Stomach (tissue), 9 donors: ENCODE measurements around the gene CCDC169. TPM values are rescaled to one million over a fixed set of nuclear protein-coding genes. Genes with fewer than 3 reads are reported as not detected.

Source experiments
- DNase-seq, 2 donors: peaks; one replicate each; pipeline versions ENCODE4 v3.0.0 to v3.0.0-alpha.2; 2013 to 2019
- H3K27ac ChIP-seq, 5 donors: fragments of 200-600 bp in 4 of 5; sonication (generic) in 4 of 5; one replicate each; pipeline ENCODE4 v1.5.1; 2013 to 2019; ENCODE audit warnings: mild to moderate bottlenecking in 1 of 5, moderate library complexity in 1 of 5
- H3K27me3 ChIP-seq, 3 donors: fragments of 200-600 bp; sonication (generic); one replicate each; pipeline ENCODE4 v1.5.1; 2017 to 2019; ENCODE audit warnings: mixed run types in 1 of 3
- H3K36me3 ChIP-seq, 4 donors: fragments of 200-600 bp; sonication (generic); 1 replicate in 3 of 4; 2 replicates in 1 of 4; pipeline ENCODE4 v1.5.1; 2016 to 2019
- H3K4me1 ChIP-seq, 4 donors: fragments of 200-600 bp; sonication (generic); one replicate each; pipeline ENCODE4 v1.5.1; 2016 to 2019
- H3K4me3 ChIP-seq, 4 donors: fragments of 200-600 bp; sonication (generic) in 3 of 4; one replicate each; pipeline ENCODE4 v1.5.1; 2016 to 2019; ENCODE audit warnings: mild to moderate bottlenecking in 1 of 4
- H3K9me3 ChIP-seq, 4 donors: fragments of 200-600 bp; sonication (generic); one replicate each; pipeline ENCODE4 v1.5.1; 2016 to 2019
- CTCF ChIP-seq, 7 experiments: fragments of 450-650 bp in 4 of 7; fragments of 200-600 bp in 3 of 7; sonication (generic) in 3 of 7; IDR thresholded peaks; one replicate each; pipeline ENCODE4 v1.5.1; 2016 to 2019; ENCODE audit warnings: antibody characterized with exemption in 7 of 7, control low read depth in 2 of 7, mild to moderate bottlenecking in 1 of 7
- EP300 ChIP-seq: sonication (generic); formaldehyde crosslinking; IDR thresholded peaks from one replicate; pipeline ENCODE4 v1.6.1; 2017; ENCODE audit warnings: antibody characterized with exemption
- POLR2A ChIP-seq, 4 donors: fragments of 450-650 bp; IDR thresholded peaks; one replicate each; pipeline ENCODE4 v1.6.1; 2016; ENCODE audit warnings: antibody characterized with exemption in 4 of 4, control low read depth in 2 of 4, mild to moderate bottlenecking in 1 of 4, moderate library complexity in 1 of 4
- POLR2AphosphoS5 ChIP-seq, 3 donors: sonication (generic); formaldehyde crosslinking; IDR thresholded peaks; one replicate each; pipeline ENCODE4 v1.6.1; 2016; ENCODE audit warnings: antibody characterized with exemption in 3 of 3
- WGBS, 5 donors: extraction: QIAGEN DNeasy Blood & Tissue Kit in 3 of 5; methylation state at CpG; one replicate each; pipeline versions ENCODE4 v1.1.5 to v1.1.7; 2013 to 2018; 5-methylcytosine and 5-hydroxymethylcytosine counted together
- intact Hi-C: fragments of 100-400 bp; cut with DNase I; formaldehyde crosslinking; loops from one replicate; pipeline ENCODE4 v1.15.1; 2023; ENCODE audit warnings: low total_unique reads
- polyA plus RNA-seq, 3 donors: library from polyadenylated mRNA; stranded (reverse); fragments of 200-250 nt; gene quantifications; one replicate each; pipeline ENCODE4 v1.2.3, GENCODE V29; 2013
- total RNA-seq, 5 donors: library from RNA; depleted of rRNA; stranded (reverse); fragments of >200 nt; gene quantifications; one replicate each; pipeline versions ENCODE4 v1.1.0 to v1.2.3, GENCODE V29; 2014 to 2016
- donor health status: healthy with polysubstance abuse.
- donor health status: Bipolar disorder and iron deficiency.
- donor health status: healthy.

The CCDC169 gene
- total and polyA plus RNA-seq, 8 donors: 0.43 to 3.3 (median 1.8) TPM; not detected in 3

- no peak for DNase-seq
- intact Hi-C loops: loop anchor here (5.0 kb wide), 1 partner anchor 296 kb away; no protein-coding TSS in a partner anchor
- 85 to 96% (median 93%) methylated on average over 2 of the region's 2 CpGs for WGBS, 5 donors
- no peak overlapping the region for H3K4me3 ChIP-seq
- no peaks in the 10 kb centered on the region for H3K9me3 ChIP-seq
- no peaks in the 10 kb centered on the region for H3K36me3 ChIP-seq
- no peaks in the 10 kb centered on the region for H3K27me3 ChIP-seq
- H3K27ac ChIP-seq: no peak overlapping the region
- no peaks in the 10 kb centered on the region for H3K4me1 ChIP-seq
- TF ChIP-seq CTCF (IDR thresholded peaks at IDR 0.05) (no peak), POLR2A (IDR thresholded peaks at IDR 0.05) (no peak), POLR2AphosphoS5 (IDR thresholded peaks at IDR 0.05) (no peak)
Observed at GRCh38 chr13:36273431-36273830, 24.2 kb downstream of the CCDC169 start.

GRCh38 chr13:36261976-36262375, 35.6 kb downstream of the CCDC169 start:
- no peak overlapping the region for H3K27ac ChIP-seq
- H3K36me3 ChIP-seq: no peaks in the 10 kb centered on the region
- intact Hi-C loops: no loop called here
- H3K9me3 ChIP-seq: no peaks in the 10 kb centered on the region
- no peak for TF ChIP-seq CTCF (IDR thresholded peaks at IDR 0.05)
- TF ChIP-seq POLR2A (IDR thresholded peaks at IDR 0.05): no peak
- H3K4me3 ChIP-seq: no peak overlapping the region
- DNase-seq: no peak
- H3K27me3 ChIP-seq: no peaks in the 10 kb centered on the region
- H3K4me1 ChIP-seq: no peaks in the 10 kb centered on the region

- intact Hi-C loops: no loop called here
- TF ChIP-seq CTCF (IDR thresholded peaks at IDR 0.05): no peak
- no peak for TF ChIP-seq EP300
Observed at GRCh38 chr13:36261011-36261410, 36.6 kb downstream of the CCDC169 start.

GRCh38 chr13:36259361-36260137, 38.1 kb downstream of the CCDC169 start:
- intact Hi-C loops: no loop called here
- Histone ChIP-seq H3K36me3 (no peaks in the 10 kb centered on the region), H3K4me1 (no peaks in the 10 kb centered on the region), H3K27me3 (no peaks in the 10 kb centered on the region), H3K27ac (no peak overlapping the region), H3K4me3 (no peak overlapping the region), H3K9me3 (no peaks in the 10 kb centered on the region)
- no peak for DNase-seq
- WGBS, 5 donors: 86 to 93% (median 89%) methylated on average over 6 to 8 of the region's 8 CpGs
- no peak for TF ChIP-seq POLR2AphosphoS5 (IDR thresholded peaks at IDR 0.05)

More at GRCh38 chr13:36261011-36261410, 36.6 kb downstream of the CCDC169 start:
- Histone ChIP-seq H3K36me3 (no peaks in the 10 kb centered on the region), H3K4me1 (no peaks in the 10 kb centered on the region), H3K9me3 (no peaks in the 10 kb centered on the region), H3K4me3 (no peak overlapping the region), H3K27ac (no peak overlapping the region), H3K27me3 (no peaks in the 10 kb centered on the region)
- DNase-seq: no peak
- 88 to 94% (median 90%) methylated on average over 3 of the region's 3 CpGs for WGBS, 5 donors

- TF ChIP-seq CTCF (IDR thresholded peaks at IDR 0.05): no peak
- TF ChIP-seq POLR2AphosphoS5 (IDR thresholded peaks at IDR 0.05): no peak
- TF ChIP-seq EP300: no peak
- no peak for TF ChIP-seq POLR2A (IDR thresholded peaks at IDR 0.05)
- H3K4me1 ChIP-seq: no peaks in the 10 kb centered on the region
- WGBS, 5 donors: 72 to 87% (median 84%) methylated on average over 8 of the region's 8 CpGs
- no peaks in the 10 kb centered on the region for H3K27me3 ChIP-seq
- no peak for DNase-seq
- no peak overlapping the region for H3K4me3 ChIP-seq
- intact Hi-C loops: no loop called here
- H3K36me3 ChIP-seq: no peaks in the 10 kb centered on the region
- no peaks in the 10 kb centered on the region for H3K9me3 ChIP-seq
- no peak overlapping the region for H3K27ac ChIP-seq
Observed at GRCh38 chr13:36258831-36259230, 38.8 kb downstream of the CCDC169 start.
